B cell (primary cell): ENCODE data around the gene LNP1. TPM values are rescaled to one million over a fixed set of nuclear protein-coding genes. Genes with fewer than 3 reads are reported as not detected.

ENCODE experiments used
- ATAC-seq: fragments of 200-7000 bp; cut with Tn5 transposase; one replicate; pipeline ENCODE4 v1.10.0; 2021; ENCODE audit warnings: low read depth, mild to moderate bottlenecking, moderate number of reproducible peaks, moderate library complexity
- CTCF ChIA-PET: fragments of 350-600 bp; sonication (Branson Sonifier 250); formaldehyde crosslinking; loops from one replicate; lab custom pipeline; 2021; ENCODE audit warnings: antibody characterized with exemption, inconsistent platforms; lab: Charles Lee
- POLR2A ChIA-PET: fragments of 350-600 bp; sonication (Branson Sonifier 250); formaldehyde crosslinking; loops from one replicate; lab custom pipeline; 2021; ENCODE audit warnings: antibody characterized with exemption; lab: Charles Lee
- DNase-seq: peaks from one replicate; pipeline ENCODE4 v3.0.0; 2013
- H2AFZ ChIP-seq: 2 replicates; pipeline ENCODE4 v1.6.1; 2012; ENCODE audit warnings: mild to moderate bottlenecking, low read depth, low read length; ENCODE audit not compliant: insufficient read depth, poor library complexity, severe bottlenecking
- H3K27ac ChIP-seq, 2 donors: 1 replicate in 1 of 2; 2 replicates in 1 of 2; pipeline ENCODE4 v1.5.1; 2012 to 2013; ENCODE audit warnings: low read length in 2 of 2, mild to moderate bottlenecking in 2 of 2, moderate library complexity in 1 of 2
- H3K27me3 ChIP-seq, 4 experiments: fragments of 200-600 bp in 1 of 4; sonication (generic) in 1 of 4; replicated peaks in 1 of 4; 1 replicate in 2 of 4; 2 replicates in 2 of 4; pipeline versions ENCODE4 v1.6.1 to v1.7.0; 2013 to 2016; ENCODE audit warnings: low read length in 3 of 4, mild to moderate bottlenecking in 2 of 4, mixed read lengths in 1 of 4, moderate library complexity in 1 of 4; ENCODE audit not compliant: insufficient read depth in 4 of 4, control insufficient read depth in 3 of 4; ENCODE audit errors: control extremely low read depth in 1 of 4
- H3K36me3 ChIP-seq, 2 experiments: replicated peaks in 1 of 2; 1 replicate in 1 of 2; 2 replicates in 1 of 2; pipeline versions ENCODE4 v1.6.1 to v1.7.1; 2013; ENCODE audit warnings: low read length in 1 of 2; ENCODE audit not compliant: insufficient read depth in 2 of 2, control insufficient read depth in 1 of 2; ENCODE audit errors: control extremely low read depth in 1 of 2, extremely low read depth in 1 of 2
- H3K4me1 ChIP-seq, 2 donors: fragments of 200-600 bp in 1 of 2; sonication (generic) in 1 of 2; 1 replicate in 1 of 2; 2 replicates in 1 of 2; pipeline versions ENCODE4 v1.5.1 to v1.6.1; 2013 to 2017; ENCODE audit warnings: low read length in 2 of 2; ENCODE audit not compliant: control insufficient read depth in 2 of 2, insufficient read depth in 2 of 2
- H3K4me2 ChIP-seq: replicated peaks from 2 replicates; pipeline ENCODE3; 2012; ENCODE audit warnings: mild to moderate bottlenecking, low read depth, low read length; ENCODE audit not compliant: poor library complexity, severe bottlenecking
- H3K4me3 ChIP-seq, 5 experiments: fragments of 200-600 bp in 1 of 5; sonication (generic) in 1 of 5; 1 replicate in 3 of 5; 2 replicates in 2 of 5; pipeline versions ENCODE4 v1.5.1 to v1.7.0; 2011 to 2016; ENCODE audit warnings: low read length in 4 of 5, mild to moderate bottlenecking in 4 of 5, low read depth in 2 of 5, control low read depth in 1 of 5, moderate library complexity in 1 of 5; ENCODE audit not compliant: insufficient read depth in 1 of 5; ENCODE audit errors: control extremely low read depth in 1 of 5, extremely low read depth in 1 of 5
- H3K79me2 ChIP-seq: fragments of 200-600 bp; sonication (generic); one replicate; pipeline ENCODE4 v1.6.0; 2016; ENCODE audit warnings: low read length; ENCODE audit not compliant: control insufficient read depth, insufficient read depth
- H3K9ac ChIP-seq: fragments of 200-600 bp; sonication (generic); 2 replicates; pipeline ENCODE4 v1.6.1; 2017; ENCODE audit warnings: mild to moderate bottlenecking, low read length, moderate library complexity
- H3K9me3 ChIP-seq, 3 donors: one replicate each; pipeline versions ENCODE4 v1.6.1 to v1.7.1; 2013; ENCODE audit warnings: low read length in 2 of 3; ENCODE audit not compliant: control insufficient read depth in 2 of 3, insufficient read depth in 1 of 3; ENCODE audit errors: control extremely low read depth in 1 of 3
- H4K20me1 ChIP-seq: 2 replicates; pipeline ENCODE4 v1.6.0; 2012; ENCODE audit warnings: mild to moderate bottlenecking, low read length; ENCODE audit not compliant: insufficient read depth, control insufficient read depth, poor library complexity, severe bottlenecking
- H3K27ac Mint-ChIP-seq: one replicate; pipeline ENCODE4 v1.8.0; 2021; ENCODE audit warnings: mixed read lengths
- H3K27me3 Mint-ChIP-seq: one replicate; pipeline ENCODE4 v1.8.0; 2021; ENCODE audit warnings: mixed read lengths
- H3K4me1 Mint-ChIP-seq: one replicate; pipeline ENCODE4 v1.8.0; 2021; ENCODE audit warnings: mixed read lengths
- H3K4me3 Mint-ChIP-seq: one replicate; pipeline ENCODE4 v1.8.0; 2021; ENCODE audit warnings: mixed read lengths
- H3K9me3 Mint-ChIP-seq: one replicate; pipeline ENCODE4 v1.8.0; 2022; ENCODE audit warnings: mixed read lengths; ENCODE audit not compliant: insufficient read depth
- EZH2 ChIP-seq: IDR thresholded peaks from 2 replicates; pipeline ENCODE4 v1.6.1; 2012; ENCODE audit warnings: borderline replicate concordance, low read depth, mild to moderate bottlenecking, moderate library complexity, low read length; ENCODE audit not compliant: insufficient read depth, poor library complexity, severe bottlenecking
- WGBS: methylation state at CpG from one replicate; pipeline ENCODE4 v1.1.5; 2013; ENCODE audit warnings: missing lambda C conversion rate; ENCODE audit not compliant: insufficient coverage; 5-methylcytosine and 5-hydroxymethylcytosine counted together
- intact Hi-C: fragments of 100-400 bp; cut with micrococcal nuclease; formaldehyde crosslinking; loops from one replicate; pipeline ENCODE4 v1.10.0; 2022
- polyA plus RNA-seq: library from polyadenylated mRNA; depleted of rRNA; stranded (reverse); fragments of >200 nt; gene quantifications from 2 replicates; pipeline ENCODE4 v1.2.3, GENCODE V29; 2012
- total RNA-seq, 2 donors: library from RNA; stranded (reverse); fragments of 120-200 nt in 1 of 2; gene quantifications; 1 replicate in 1 of 2; 2 replicates in 1 of 2; pipeline versions ENCODE4 v1.2.3 to v1.2.4, GENCODE V29; 2013 to 2022
- TF ChIP-seq, protein P1 (sequence below): fragments of 200-600 bp; IDR thresholded peaks from one replicate; pipeline ENCODE4 v1.8.0; 2022; ENCODE audit warnings: antibody characterized with exemption, mild to moderate bottlenecking

Gene LNP1
- total and polyA plus RNA-seq, 2 donors (not counting 1 experiment from before 2014, with no cell fraction given): 0.39 to 1.9 TPM

DNA sequence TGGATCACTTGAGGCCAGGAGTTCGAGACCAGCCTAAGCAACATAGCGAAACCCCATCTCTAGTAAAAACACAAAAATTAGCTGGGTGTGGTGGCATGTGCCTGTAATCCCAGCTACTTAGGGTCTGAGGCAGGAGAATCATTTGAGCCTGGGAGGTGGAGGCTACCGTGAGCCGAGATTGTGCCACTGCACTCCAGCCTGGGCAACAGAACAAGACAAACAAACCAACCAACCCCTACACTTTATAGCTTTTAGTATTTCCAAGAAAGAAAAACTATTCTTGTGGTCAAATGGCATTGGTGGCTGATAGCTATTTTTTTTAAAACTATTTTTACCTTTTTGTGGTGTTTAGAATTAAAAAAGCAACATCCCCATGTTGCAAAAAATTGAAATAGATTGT lies 98.3 kb downstream of the LNP1 start:
- Histone ChIP-seq H3K4me1 (peaks cover 7 to 10% of the 10 kb centered on the region in 2 donors), H3K27me3 (peaks cover 0 to 14% (median 3%) of the 10 kb centered on the region in 4 experiments), H3K9me3 (no peaks in the 10 kb centered on the region), H3K4me2 (no peak overlapping the region), H3K79me2 (no peaks in the 10 kb centered on the region), H3K9ac (no peak overlapping the region), H3K36me3 (no peaks in the 10 kb centered on the region), H4K20me1 (no peaks in the 10 kb centered on the region), H3K27ac (no peak overlapping the region), H3K4me3 (no peak overlapping the region), H2AFZ (no peak overlapping the region)
- peaks cover 29% of the 10 kb centered on the region for H3K27me3 Mint-ChIP-seq
- POLR2A ChIA-PET: no interaction called here
- DNase-seq: no peak
- no peak overlapping the region for H3K4me3 Mint-ChIP-seq
- no peak for ATAC-seq
- no CpG with 5 or more reads among the region's 4 CpGs for WGBS
- CTCF ChIA-PET: no interaction called here
- intact Hi-C loops: no loop called here
- H3K27ac Mint-ChIP-seq: no peak overlapping the region
- H3K9me3 Mint-ChIP-seq: no peaks in the 10 kb centered on the region
- H3K4me1 Mint-ChIP-seq: peaks cover 11% of the 10 kb centered on the region
- no peak for TF ChIP-seq EZH2
- TF ChIP-seq, protein P1, sequence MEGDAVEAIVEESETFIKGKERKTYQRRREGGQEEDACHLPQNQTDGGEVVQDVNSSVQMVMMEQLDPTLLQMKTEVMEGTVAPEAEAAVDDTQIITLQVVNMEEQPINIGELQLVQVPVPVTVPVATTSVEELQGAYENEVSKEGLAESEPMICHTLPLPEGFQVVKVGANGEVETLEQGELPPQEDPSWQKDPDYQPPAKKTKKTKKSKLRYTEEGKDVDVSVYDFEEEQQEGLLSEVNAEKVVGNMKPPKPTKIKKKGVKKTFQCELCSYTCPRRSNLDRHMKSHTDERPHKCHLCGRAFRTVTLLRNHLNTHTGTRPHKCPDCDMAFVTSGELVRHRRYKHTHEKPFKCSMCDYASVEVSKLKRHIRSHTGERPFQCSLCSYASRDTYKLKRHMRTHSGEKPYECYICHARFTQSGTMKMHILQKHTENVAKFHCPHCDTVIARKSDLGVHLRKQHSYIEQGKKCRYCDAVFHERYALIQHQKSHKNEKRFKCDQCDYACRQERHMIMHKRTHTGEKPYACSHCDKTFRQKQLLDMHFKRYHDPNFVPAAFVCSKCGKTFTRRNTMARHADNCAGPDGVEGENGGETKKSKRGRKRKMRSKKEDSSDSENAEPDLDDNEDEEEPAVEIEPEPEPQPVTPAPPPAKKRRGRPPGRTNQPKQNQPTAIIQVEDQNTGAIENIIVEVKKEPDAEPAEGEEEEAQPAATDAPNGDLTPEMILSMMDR: no peak

DNA sequence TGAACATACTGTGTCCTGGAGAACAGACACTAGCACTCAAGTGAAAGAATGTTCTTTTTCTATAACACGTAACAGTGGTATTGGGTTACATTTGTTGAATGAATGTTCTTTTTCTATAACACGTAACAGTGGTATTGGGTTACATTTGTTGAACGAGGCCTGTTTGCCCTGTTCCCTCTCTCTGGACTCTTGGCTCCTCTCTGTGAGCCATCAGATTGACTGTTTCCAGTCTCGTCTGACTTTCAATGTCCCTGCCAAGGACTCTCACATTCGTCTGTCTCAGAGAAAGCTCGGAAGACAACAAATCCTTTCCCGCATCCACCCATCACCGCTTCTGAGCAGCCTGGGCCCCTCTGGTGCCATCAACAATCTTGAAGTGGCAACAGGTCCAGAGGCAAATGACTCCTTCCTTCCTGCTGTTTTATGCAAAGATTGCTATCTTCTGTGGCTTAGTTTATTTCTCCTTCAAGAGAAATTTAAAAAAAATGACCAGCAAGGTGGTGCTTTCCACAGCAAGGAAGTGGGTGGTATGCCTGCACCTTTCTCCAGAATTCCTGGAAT lies 99.1 kb downstream of the LNP1 start:
- no peaks in the 10 kb centered on the region for H3K79me2 ChIP-seq
- no peak overlapping the region for H2AFZ ChIP-seq
- H3K4me3 Mint-ChIP-seq: no peak overlapping the region
- no peak for TF ChIP-seq EZH2
- TF ChIP-seq, protein P1: no peak
- DNase-seq (no peak), ATAC-seq (no peak)
- peaks cover 7% of the 10 kb centered on the region for H3K4me1 Mint-ChIP-seq
- H3K4me3 ChIP-seq: no peak overlapping the region
- intact Hi-C loops: no loop called here
- H3K27ac Mint-ChIP-seq: no peak overlapping the region
- peaks cover 7 to 10% of the 10 kb centered on the region in 2 donors for H3K4me1 ChIP-seq
- no peak overlapping the region for H3K27ac ChIP-seq
- no peak overlapping the region for H3K9ac ChIP-seq
- H3K9me3 ChIP-seq: no peaks in the 10 kb centered on the region
- H3K4me2 ChIP-seq: no peak overlapping the region
- 85% methylated on average over 7 of the region's 8 CpGs for WGBS
- peaks cover 0 to 8% (median 3%) of the 10 kb centered on the region in 4 experiments for H3K27me3 ChIP-seq
- POLR2A ChIA-PET: no interaction called here
- H3K9me3 Mint-ChIP-seq: no peaks in the 10 kb centered on the region
- no peaks in the 10 kb centered on the region for H3K36me3 ChIP-seq
- CTCF ChIA-PET: no interaction called here
- H3K27me3 Mint-ChIP-seq: peaks cover 29% of the 10 kb centered on the region
- no peaks in the 10 kb centered on the region for H4K20me1 ChIP-seq
